NCI-H2227 (cell line): ENCODE measurements around the gene ENAH.
A peak's percentile ranks its signal among the peaks of the same experiment; 100 is the strongest.
"Not testable (repeated sequence)": the region's sequence is repeated elsewhere in the genome, so short reads cannot be mapped to it uniquely, and the experiment has no call there.

Experiments used
- DNase-seq: peaks from one replicate; lab custom pipeline; 2025; ENCODE audit not compliant: unreplicated experiment; lab: John Stamatoyannopoulos, UW

The ENAH gene

GRCh38 chr1:225532240-225532944, 120.5 kb downstream of the ENAH start:
- no peak for DNase-seq

GRCh38 chr1:225529726-225530125, 123.2 kb downstream of the ENAH start:
- no peak for DNase-seq

- DNase-seq, result no peak
These were observed 125.3 kb downstream of the ENAH start for GRCh38 chr1:225527575-225527974.

GRCh38 chr1:225526878-225527277, 126.0 kb downstream of the ENAH start:
- DNase-seq, result no peak

GRCh38 chr1:225525377-225525776, 127.5 kb downstream of the ENAH start:
- DNase-seq, result no peak

GRCh38 chr1:225524570-225524969, 128.4 kb downstream of the ENAH start:
- DNase-seq, result no peak

GRCh38 chr1:225523263-225523950, 129.5 kb downstream of the ENAH start:
- DNase-seq, result no peak

GRCh38 chr1:225522588-225523262, 130.2 kb downstream of the ENAH start:
- no peak for DNase-seq

- DNase-seq, result no peak
These were observed 132.2 kb downstream of the ENAH start for GRCh38 chr1:225520587-225521227.

- DNase-seq, result peak; percentile 19
These were observed 133.6 kb downstream of the ENAH start for GRCh38 chr1:225519166-225519863.

GRCh38 chr1:225517697-225518096, 135.2 kb downstream of the ENAH start:
- DNase-seq, result peak; percentile 10

GRCh38 chr1:225517221-225517620, 135.7 kb downstream of the ENAH start:
- no peak for DNase-seq

GRCh38 chr1:225514671-225515081, 138.2 kb downstream of the ENAH start:
- DNase-seq, result no peak

GRCh38 chr1:225513576-225513975, 139.3 kb downstream of the ENAH start:
- DNase-seq, result not testable (repeated sequence)

GRCh38 chr1:225511828-225512381, 141.0 kb downstream of the ENAH start:
- no peak for DNase-seq

- DNase-seq, result not testable (repeated sequence)
These were observed 142.2 kb downstream of the ENAH start for GRCh38 chr1:225510740-225511139.

- DNase-seq, result no peak
These were observed 143.2 kb downstream of the ENAH start for GRCh38 chr1:225509770-225510169.

- DNase-seq, result no peak
These were observed 143.6 kb downstream of the ENAH start for GRCh38 chr1:225509376-225509707.

- no peak for DNase-seq
These were observed 144.2 kb downstream of the ENAH start for GRCh38 chr1:225508538-225509375.

- no peak for DNase-seq
These were observed 146.2 kb downstream of the ENAH start for GRCh38 chr1:225506727-225507126.
